GM10847 (cell line): Measurements from ENCODE around the gene SDF4.

ENCODE experiments used
- POLR2A ChIP-seq: IDR thresholded peaks from 2 replicates; pipeline ENCODE4 v1.6.1; 2011; ENCODE audit not compliant: insufficient read length; ENCODE audit errors: extremely low read depth

The SDF4 gene

GRCh38 chr1:1264868-1265272, 33.1 kb upstream of the SDF4 start:
- TF ChIP-seq POLR2A, result no peak

GRCh38 chr1:1264026-1264425, 32.2 kb upstream of the SDF4 start:
- no peak for TF ChIP-seq POLR2A

- no peak for TF ChIP-seq POLR2A
Measured at GRCh38 chr1:1262758-1263157, 31.0 kb upstream of the SDF4 start.

- TF ChIP-seq POLR2A, result no peak
Measured at GRCh38 chr1:1262071-1262470, 30.3 kb upstream of the SDF4 start.

- no peak for TF ChIP-seq POLR2A
Measured at GRCh38 chr1:1260843-1261560, 29.2 kb upstream of the SDF4 start.

- no peak for TF ChIP-seq POLR2A
Measured at GRCh38 chr1:1259951-1260600, 28.3 kb upstream of the SDF4 start.

GRCh38 chr1:1259540-1259939, 27.7 kb upstream of the SDF4 start:
- no peak for TF ChIP-seq POLR2A

- no peak for TF ChIP-seq POLR2A
Measured at GRCh38 chr1:1259119-1259488, 27.3 kb upstream of the SDF4 start.

GRCh38 chr1:1256956-1257871, 25.4 kb upstream of the SDF4 start:
- no peak for TF ChIP-seq POLR2A

GRCh38 chr1:1255611-1256010, 23.8 kb upstream of the SDF4 start:
- no peak for TF ChIP-seq POLR2A

- TF ChIP-seq POLR2A, result no peak
Measured at GRCh38 chr1:1255078-1255477, 23.3 kb upstream of the SDF4 start.

GRCh38 chr1:1254667-1254998, 22.8 kb upstream of the SDF4 start:
- TF ChIP-seq POLR2A, result no peak

- no peak for TF ChIP-seq POLR2A
Measured at GRCh38 chr1:1253972-1254666, 22.3 kb upstream of the SDF4 start.

- no peak for TF ChIP-seq POLR2A
Measured at GRCh38 chr1:1253314-1253713, 21.5 kb upstream of the SDF4 start.

GRCh38 chr1:1250786-1251284, 19.0 kb upstream of the SDF4 start:
- TF ChIP-seq POLR2A, result peak; percentile 26
